Right lobe of liver (tissue), 4 donors: Measurements from ENCODE around the gene PTPRN2.

Source experiments
- CTCF ChIP-seq, 4 donors: fragments of 200-600 bp in 3 of 4; fragments of 450-650 bp in 1 of 4; IDR thresholded peaks; one replicate each; pipeline versions ENCODE4 v1.5.1 to v1.8.0; 2016 to 2022; ENCODE audit warnings: antibody characterized with exemption in 4 of 4, mild to moderate bottlenecking in 2 of 4
- POLR2A ChIP-seq: fragments of 450-650 bp; IDR thresholded peaks from one replicate; pipeline ENCODE4 v1.6.1; 2017; ENCODE audit warnings: antibody characterized with exemption, mild to moderate bottlenecking
- donor health status: DM: no; HTN: no; CAD: no.
- donor health status: DM: no; HTN: no; CAD: no.
- donor health status: DM: no; HTN: yes; CAD: no.

GRCh38 chr7:158405324-158405723 is 182.3 kb downstream of the PTPRN2 start:
- TF ChIP-seq CTCF (IDR thresholded peaks at IDR 0.05) (no peak), POLR2A (no peak)
